Measurements from ENCODE around the gene SERPINB10.

The SERPINB10 gene

DNA sequence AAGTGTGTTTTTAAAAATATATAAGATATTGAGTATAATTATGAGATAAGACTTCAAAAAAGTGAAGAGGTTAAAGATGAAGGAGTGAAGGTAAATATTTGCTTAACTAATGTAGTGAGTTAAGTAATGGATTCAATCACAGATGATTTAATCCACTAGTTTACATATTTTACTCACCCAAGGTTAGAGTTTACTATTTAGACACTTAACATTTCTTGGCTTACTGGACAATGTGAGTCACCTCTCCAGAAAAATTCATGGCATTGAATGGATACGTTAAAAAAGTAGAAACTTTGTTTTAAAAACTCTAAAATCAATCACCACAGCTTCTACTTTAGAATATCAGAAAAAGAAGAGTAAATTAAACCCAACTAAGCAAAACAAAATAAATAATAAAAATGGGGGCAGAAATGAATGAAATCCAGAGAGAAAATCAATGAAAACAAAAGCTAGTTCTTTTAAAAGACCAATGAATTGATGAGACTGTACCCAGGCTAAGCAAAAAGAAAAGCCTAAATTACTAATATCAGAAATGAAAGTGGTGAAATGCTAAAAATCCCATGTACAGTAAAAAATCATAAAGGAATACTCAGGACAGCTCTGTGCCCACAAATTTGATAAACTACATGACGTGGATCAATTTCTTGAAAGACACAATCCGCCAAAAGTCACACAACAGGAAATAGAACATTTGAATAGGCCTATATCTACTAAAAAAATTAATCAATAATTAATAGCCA lies 39.5 kb downstream of the SERPINB10 start:
- no peak for DNase-seq

DNA sequence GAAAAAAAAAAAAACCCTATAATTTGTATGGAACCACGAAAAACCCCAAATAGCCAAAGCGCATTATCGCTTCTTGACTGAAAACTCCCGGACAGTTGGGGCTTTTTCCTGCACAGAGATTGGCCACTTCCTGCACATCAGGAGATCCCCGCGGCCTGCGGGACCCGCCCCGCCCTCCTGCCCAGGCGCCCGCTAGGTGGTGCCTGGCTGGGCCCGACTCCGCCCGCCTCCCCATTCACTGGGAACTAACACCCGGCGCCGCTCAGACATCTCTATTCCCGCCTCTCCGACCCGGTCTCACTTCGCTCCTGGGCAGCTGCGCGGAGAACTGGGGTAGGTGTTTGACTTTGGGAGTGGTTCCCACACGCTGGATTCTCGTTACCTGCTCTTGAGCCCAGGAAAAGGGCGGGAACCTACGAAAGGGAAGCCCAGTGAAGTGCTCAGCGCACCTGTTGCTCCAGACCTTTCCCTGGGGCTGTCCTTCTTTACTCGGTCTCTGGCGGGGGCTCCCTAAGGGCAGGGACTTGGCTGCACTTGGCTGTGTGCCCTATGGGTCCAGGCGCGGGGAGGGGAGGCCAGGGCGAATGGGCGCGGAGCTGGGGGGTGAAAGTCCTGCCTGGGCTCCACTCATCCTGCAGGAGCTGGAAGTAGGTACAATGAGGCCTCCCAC lies 41.4 kb downstream of the SERPINB10 start, which contains the start of gene HMSD:
Gene HMSD, plus strand, starts transcription at position 234 of the 670 bp plus-strand sequence. CDS start 4,155 bp downstream, outside the sequence.
- DNase-seq = peak in 43 of 51 donors; percentile 12 to 82 (median 47)

DNA sequence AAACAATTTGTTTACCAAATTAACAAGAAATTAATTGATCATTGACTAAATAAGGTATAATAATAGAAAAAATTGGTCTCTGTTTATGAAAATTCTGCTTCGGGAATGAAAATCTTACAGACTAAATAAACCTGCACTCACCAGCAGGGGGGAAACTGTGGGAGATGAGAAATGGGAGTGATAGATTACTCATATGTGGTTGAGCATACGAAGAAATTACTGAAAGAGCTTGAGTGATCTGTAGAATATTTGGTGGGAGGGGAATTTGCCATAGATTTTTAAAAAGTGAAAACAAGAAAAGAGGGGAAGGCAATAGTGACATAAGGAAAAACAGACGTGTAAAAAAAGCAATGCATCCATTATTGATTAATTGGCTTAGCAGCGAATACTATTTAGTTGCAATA lies 43.5 kb downstream of the SERPINB10 start:
- DNase-seq = no peak

DNA sequence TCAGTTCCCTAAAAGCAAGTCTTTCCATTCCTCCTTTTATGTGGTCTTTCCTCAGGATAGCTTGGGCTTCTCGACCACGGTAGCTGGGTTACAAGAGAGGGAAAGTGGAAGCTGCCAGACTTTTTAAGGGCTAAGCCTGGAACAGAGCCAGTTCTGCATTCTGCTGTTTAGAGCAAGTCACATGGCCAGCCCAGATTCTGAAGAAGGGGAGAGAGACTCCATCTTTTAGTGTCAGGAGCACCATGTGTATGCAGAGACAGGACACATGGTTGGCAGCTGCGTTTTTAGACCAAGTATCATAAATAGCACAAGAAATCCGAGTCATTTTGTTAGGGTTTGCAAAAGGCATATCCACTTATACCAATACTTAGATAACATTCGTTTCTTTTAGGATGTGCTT lies 46.1 kb downstream of the SERPINB10 start:
- no peak for DNase-seq

DNA sequence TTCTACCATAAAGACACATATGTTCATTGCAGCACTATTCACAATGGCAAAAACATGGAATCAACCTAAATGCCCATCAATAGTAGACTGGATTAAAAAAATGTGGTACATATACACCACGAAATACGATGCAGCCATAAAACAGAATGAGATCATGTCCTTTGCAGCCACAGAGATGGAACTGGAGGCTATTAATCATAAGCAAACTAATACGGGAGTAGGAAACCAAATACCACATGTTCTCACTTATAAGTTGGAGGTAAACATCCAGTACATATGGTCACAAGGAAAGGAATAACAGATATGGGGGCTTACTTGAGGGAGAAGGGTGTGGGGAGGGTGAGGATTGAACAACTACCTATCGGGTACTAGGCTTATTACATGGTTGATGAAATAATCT lies 49.0 kb downstream of the SERPINB10 start:
- DNase-seq = no peak

DNA sequence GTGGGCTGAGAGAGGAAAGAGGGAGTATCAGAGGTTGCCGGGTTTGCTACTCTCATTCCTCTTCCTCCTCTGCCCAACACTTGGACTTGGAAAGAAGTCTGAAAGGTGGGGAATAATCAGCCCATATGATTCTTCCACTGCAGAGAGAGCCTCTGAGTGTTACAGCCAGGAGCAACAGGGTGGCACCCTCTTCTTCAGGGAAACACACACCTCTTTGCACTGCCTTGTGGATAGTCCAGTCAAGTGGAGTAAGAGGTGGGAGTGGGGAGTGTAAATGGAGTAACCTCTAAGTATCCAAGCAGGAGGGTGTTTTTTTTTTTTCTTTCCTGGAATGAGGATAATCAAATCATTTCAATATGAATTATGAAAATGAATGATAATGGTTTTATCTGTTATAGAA lies 53.1 kb downstream of the SERPINB10 start:
- DNase-seq = no peak

DNA sequence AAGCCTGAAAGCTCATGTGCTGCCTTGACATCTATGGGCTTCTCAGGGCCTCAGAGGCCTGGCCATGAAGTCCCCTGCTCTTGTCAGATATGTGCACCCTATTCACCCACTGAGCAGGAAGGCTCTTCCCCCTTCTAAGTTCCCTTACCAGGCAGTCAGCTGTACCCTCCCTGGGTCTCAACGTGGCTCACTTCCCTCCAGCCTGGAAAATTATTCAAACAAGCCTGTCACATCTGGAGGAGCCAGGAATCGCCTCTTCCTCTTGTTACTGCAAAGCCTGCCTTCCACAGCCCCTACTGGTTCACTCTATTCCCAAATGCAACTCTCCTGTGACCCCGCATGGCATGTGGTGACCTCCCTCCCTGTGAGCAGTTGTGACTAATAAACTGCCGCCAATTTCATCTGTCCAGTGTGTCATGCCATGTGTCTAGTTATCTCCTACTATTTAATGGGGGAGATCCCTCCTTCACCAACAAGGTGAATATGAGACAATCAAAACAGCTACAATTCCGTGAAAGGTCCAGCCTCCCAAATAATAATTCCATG lies 53.8 kb downstream of the SERPINB10 start:
- no peak for DNase-seq

DNA sequence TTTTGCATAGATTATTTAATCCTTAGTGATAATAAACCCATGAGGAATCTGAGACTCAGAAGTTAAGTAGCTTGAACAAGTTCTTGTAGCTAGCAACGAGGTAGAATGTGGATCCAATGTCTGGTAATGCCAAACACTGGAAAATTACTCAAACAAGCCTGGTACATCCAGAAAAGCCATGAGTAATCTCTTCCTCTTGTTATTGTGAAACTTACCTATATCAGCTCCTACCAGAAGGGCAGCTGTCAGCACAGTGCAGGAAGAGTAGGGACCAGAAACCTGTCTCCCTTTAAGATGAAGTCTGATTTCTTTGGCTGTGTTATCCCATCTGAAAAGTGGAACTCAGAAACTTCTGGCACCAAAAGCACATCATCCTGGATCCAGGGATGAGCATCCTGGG lies 54.4 kb downstream of the SERPINB10 start:
- DNase-seq = no peak

DNA sequence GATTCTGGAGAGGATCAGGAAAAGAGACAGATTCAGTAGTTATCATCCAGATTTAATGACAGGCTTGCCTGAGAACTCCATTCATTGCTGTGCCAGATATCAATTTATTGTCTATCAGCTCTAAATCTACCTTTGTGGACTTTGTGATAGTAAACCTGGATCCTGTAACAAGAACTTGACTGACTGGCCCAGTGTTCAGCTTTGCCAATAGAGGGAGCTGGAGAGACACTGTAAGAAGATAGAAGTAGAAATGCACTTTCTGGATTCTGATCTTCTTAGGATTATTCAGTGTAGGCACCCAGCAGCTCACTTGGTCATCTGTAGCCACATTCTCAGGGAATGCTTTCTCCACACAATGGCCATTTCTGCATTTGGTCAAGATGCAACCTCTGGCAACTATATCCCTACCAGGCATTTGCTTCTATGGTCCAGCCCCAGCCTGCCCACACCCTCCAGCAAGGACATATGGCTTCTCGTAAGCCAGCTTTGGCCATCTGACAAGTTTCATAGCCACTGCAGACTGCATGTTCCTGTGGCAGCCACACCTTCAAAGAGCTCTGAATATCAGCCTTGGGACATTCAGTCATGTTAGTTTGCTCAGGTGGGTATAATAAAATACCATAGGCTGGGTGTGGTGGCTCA lies 56.0 kb downstream of the SERPINB10 start:
- DNase-seq = peak in 13 of 51 donors; percentile 6 to 47 (median 28)

DNA sequence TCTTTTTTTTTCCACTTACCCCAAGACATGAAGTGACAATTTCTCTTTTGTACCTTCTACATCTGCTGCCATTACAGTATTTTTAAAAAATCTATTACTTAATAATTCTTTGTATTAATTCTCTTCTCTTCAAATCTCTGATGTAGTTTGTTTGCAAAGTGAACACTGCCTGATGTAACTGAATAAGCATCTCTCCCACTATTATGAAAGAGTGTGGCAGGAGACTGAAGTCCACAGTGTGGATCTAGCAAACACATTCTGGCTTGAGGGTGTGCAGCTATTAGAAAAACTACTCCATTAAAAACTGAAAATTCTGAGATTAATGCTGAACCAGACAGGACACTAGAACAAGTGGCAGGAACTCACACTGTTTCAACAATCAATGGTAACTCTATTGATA lies 57.1 kb downstream of the SERPINB10 start:
- DNase-seq = no peak

DNA sequence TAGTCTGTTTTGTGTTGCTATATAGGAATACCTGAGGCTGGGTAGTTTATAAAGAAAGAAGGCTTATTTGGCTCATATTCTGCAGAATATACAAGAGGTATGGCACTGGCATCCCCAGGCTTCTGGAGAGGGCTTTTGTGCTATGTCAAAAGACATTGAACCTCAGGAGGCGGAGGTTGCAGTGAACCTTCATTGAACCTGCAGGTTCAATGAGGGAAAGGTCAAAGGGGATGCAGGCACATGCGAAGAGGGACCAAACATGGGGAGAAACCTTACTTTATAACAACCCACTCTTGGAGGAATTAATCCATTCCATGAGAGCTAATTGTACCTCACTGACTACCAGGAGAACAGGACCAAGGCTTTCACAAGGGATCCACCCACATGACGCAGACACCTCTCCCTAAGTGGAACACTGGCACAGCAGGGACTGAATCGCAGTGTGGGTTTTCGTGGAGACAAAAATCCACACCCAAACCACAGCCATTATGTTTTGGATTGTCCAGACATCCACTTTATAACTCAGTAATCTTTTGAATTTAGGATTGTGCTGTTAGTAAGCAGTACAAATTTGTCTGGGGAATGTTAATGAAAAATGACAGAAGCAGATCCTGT lies 58.1 kb downstream of the SERPINB10 start:
- no peak for DNase-seq

DNA sequence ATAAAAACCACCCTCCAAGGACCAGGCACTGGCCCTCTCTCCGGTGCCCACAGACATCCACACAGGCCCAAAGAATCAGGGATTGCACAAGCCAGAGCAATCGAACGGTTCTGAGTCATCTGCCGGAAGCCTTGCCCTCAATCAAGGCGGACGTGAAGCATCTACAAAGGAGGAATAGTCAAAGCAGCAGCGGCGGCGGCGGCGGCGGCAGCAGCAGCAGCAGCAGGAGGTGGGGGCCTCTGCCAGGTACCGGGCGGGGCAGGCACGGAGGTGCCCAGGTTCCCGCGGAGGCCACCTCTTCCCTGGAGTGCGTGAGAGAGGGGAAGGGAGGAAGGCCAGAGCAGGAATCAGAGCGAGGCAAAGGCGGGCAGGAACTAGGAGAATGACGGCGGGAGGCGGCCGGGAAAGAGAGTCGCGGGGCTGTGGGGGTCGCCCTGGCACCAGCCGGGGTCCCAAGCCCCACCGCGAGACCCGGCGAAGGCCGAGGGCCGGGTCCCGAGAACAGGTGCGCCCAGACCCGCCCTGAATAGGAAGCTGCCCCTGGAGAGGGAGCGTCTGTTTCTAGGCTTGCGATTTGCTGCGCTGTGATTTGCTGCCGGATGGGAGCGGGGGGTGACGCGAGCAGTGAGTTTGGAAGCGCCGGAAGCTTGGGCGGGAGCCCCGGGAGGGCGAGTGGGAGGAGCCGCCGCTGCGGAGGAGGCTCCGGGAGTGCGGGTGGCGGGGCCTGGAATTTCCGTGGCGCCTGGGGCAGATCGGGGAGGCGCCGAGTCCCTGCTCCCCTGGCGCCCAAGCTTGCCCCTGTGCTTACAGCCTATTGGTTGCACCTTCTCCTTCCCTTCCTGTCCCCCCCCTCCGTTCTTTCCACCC lies 62.4 kb downstream of the SERPINB10 start, which contains the start of gene SERPINB8:
Gene SERPINB8, plus strand, starts transcription at position 140 of the 867 bp plus-strand sequence. CDS start 8,228 bp downstream, outside the sequence.
- peak; percentile 47 to 96 (median 89) for DNase-seq

DNA sequence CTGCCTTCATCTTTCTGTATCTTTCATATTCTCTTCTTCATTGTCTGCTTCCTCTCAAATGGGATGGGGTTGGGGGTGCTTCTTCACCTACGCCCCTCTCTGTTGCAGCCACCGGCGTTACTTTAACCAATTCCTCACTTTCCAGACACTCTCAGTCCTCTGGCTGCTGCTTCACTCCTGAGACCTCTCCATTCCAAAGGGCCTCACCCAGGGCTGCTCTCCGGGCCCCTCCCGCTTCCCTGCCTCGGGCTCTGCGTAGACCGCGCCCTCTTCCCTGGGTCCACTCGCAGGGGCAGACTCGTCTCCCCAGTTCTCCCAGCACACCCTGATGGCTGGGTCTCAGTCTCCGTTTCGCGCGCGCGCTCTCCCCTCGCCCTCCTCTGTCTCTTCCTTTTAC lies 63.0 kb downstream of the SERPINB10 start:
- DNase-seq = peak in 22 of 51 donors; percentile 5 to 81 (median 44)

DNA sequence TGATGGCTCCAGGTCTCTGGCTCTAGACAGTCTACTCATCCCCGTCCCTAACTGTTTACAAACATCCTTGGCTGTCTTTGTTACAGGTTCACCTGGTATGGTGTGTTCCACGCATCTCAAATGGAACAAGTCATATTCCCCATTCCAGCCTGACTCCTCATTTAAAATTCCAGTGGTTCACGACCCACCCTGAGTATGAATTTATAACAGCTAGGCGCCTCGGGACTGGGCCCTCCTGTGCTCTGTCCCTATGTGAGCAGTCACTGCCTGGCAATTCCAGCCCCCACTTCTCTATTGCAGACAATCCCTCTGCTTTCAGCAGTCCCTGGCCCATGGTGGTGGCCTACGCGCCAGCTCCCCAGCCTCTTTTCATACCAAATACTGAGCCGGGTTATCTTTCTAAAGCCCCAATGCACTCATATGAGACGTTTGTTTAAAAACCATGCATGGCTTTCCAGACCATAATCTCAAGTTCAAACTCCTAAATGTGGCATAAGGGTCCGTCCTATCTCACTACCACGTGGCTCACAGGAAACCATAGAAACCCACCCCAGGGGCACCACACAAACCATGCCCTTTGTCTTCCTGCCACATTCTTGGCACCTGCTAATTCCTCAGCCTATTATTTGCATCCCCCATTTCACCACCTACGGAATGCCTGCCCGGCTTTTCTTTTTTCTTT lies 63.7 kb downstream of the SERPINB10 start:
- DNase-seq = peak in 4 of 51 donors; percentile 3 to 46 (median 8)

DNA sequence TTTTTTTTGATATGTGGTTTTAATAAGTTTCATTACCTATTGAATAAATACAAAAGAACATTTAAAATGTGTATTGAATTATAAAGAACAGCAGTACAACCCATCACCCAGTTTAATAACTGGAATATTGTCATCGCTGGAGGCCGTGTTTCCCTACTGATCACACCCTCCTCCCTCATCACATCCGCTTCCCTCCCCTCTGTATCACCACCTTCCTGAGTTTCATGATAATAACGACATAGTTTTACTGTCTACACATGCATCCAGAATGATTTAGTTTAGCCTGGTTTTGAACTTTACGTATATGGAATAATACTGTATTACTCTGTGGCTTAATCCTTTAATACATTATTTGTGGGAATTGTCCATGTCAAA lies 64.2 kb downstream of the SERPINB10 start:
- DNase-seq = no peak

DNA sequence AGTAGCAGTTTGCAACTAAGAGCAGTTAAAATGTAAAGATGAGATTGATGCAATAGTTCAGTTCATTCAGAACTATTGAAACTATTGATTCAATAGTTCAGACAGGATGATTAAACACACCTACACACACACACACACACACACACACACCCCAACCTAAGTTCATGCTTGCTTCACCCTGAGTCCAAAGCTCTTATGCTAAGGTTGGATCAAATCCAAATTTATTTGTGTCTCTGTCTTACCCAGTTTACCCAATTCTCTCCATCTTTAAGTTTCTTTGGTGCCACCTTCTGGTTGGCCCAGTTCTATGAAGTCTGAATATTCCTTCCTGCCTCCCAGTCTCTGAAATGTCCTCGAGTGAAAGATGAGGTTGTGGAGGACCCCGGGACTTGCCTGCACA lies 67.2 kb downstream of the SERPINB10 start:
- peak in 2 of 51 donors; percentile 10 to 13 for DNase-seq

DNA sequence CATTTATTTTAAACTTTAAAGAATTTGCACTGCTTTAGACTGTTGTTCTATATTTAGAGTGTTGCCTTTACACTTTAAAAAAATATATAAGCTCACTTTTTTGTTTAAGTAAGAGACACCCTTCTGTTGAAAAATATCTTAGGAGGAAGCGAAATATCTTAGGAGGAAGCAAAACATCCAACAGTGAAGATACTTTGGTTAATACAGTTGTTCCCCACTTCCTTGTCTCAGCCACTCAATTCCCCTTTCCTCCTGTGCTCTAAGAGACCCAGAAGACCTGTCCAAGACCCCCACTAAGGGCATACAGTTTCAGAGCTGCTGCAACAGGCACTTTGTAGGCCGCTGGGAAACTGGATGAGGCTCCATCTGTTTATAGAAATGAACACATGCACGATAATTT lies 67.9 kb downstream of the SERPINB10 start:
- DNase-seq = no peak

DNA sequence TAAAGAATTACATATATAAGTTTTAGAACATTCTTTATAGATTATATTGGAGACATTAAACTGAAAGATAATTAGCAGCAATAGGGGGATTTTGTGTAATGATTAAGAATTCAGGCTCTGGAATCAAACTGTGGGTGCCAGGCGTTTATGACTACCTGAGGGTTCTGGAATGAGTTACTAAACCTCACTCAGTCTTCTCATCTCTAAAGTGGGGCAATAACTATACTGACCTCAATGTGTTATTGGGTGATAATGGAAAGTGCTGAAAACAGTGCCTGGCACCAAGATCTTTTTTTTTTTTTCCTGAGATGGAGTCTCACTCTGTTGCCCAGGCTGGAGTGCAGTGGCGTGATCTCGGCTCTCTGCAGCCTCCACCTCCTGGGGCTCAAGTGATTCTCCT lies 69.3 kb downstream of the SERPINB10 start:
- DNase-seq = no peak

DNA sequence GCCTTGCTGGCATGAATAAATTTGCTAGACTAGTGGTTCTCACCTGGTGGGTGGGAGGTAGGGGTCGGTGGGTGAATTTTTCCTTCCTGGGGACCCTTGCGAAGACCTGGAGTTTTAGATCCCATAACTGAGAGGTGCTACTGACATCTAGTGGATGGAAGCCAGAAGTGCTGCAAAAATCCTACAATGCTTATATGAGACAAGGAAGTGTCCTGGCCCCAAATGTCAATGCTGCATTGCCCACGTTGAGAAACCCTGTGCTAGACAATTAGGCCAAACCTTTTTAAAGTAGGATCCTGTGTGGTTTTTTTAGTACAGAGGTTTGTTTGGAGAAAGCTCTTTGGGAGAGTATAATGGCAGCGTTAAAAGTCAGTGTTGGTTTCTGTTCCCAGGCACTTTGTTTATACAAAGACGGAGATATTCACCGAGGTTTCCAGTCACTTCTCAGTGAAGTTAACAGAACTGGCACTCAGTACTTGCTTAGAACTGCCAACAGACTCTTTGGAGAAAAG lies 71.7 kb downstream of the SERPINB10 start:
- peak in 24 of 51 donors; percentile 3 to 64 (median 30) for DNase-seq

DNA sequence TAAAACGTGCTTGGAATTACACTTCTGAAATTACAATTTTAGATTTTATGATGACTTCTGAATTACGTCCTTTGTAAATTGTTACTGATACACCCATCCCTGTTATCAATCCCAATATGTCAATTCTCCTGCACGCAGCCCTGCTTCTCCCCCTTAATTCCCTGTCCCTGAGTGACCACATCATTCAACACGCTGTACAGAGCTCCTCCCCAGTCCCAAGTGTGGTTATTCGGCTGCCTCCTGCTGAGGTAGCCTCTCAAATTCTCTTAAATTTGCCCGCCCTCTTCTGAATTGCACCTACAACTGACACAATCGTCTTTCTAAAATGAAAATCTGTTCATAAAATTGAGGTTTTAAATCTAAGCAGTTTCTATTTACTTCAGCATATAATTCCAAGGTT lies 72.3 kb downstream of the SERPINB10 start:
- DNase-seq = no peak
